Parathyroid adenoma (tissue), 2 donors: ENCODE data around the gene GTPBP8.

Source experiments
- H2AFZ ChIP-seq: fragments of 300-600 bp; sonication (generic); one replicate; pipeline ENCODE4 v1.7.0; 2017; ENCODE audit warnings: antibody characterized with exemption, mild to moderate bottlenecking
- H3K27ac ChIP-seq: fragments of 300-600 bp; sonication (generic); one replicate; pipeline ENCODE4 v1.7.0; 2017
- H3K27me3 ChIP-seq: fragments of 300-600 bp; sonication (generic); one replicate; pipeline ENCODE4 v1.7.0; 2017; ENCODE audit warnings: low read length; ENCODE audit not compliant: control insufficient read depth, insufficient read depth
- H3K36me3 ChIP-seq: fragments of 300-600 bp; sonication (generic); one replicate; pipeline ENCODE4 v1.7.0; 2017; ENCODE audit warnings: low read length; ENCODE audit not compliant: control insufficient read depth, insufficient read depth
- H3K4me1 ChIP-seq: fragments of 300-600 bp; sonication (generic); one replicate; pipeline ENCODE4 v1.7.0; 2017; ENCODE audit warnings: control low read depth
- H3K4me2 ChIP-seq: fragments of 300-600 bp; sonication (generic); one replicate; pipeline ENCODE4 v1.7.0; 2017; ENCODE audit warnings: low read length
- H3K4me3 ChIP-seq: fragments of 300-600 bp; sonication (generic); one replicate; pipeline ENCODE4 v1.7.0; 2017; ENCODE audit warnings: low read depth, low read length
- H3K79me2 ChIP-seq: fragments of 300-600 bp; sonication (generic); one replicate; pipeline ENCODE4 v1.7.0; 2017; ENCODE audit warnings: control low read depth
- H3K9ac ChIP-seq: fragments of 300-600 bp; sonication (generic); one replicate; pipeline ENCODE4 v1.7.0; 2017; ENCODE audit warnings: mild to moderate bottlenecking
- H3K9me3 ChIP-seq: fragments of 300-600 bp; sonication (generic); one replicate; pipeline ENCODE4 v1.7.0; 2017; ENCODE audit warnings: low read length; ENCODE audit not compliant: control insufficient read depth
- TF ChIP-seq, protein P1 (sequence below): fragments of 300-600 bp; sonication (generic); IDR thresholded peaks from one replicate; pipeline ENCODE4 v1.7.0; 2017; ENCODE audit warnings: antibody characterized with exemption, mild to moderate bottlenecking
- donor health status: primary hyperparathyroidism.

Gene GTPBP8

DNA sequence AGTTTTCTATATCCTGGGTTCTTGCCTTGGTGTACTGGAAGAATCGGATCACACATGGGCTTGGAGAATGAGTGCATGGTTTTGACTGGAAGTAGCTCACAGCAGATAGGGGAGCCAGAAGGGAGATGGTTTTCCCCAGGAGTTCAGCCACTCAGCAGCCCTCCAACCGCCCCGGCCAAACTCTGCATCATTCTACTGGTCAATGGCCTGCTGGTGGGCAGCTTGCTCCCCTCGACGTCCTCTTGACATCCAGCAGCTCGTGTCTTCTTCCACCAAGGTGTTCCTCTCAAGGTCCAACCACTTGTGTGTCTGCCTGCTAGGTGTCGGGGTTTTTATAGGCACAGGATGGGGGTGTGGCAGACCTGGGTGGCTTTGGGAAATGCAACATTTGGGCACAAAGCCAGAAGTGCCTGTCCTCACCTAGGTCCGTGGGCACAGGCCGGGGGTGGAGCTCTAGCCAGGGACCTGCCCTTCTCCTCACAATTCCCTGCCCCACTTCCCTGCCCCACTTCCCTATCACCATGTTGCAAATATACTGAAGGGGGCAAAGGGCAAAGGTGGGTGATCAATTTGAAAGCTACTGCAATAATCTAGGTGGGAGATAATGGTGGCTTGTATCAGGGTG lies 3.0 kb upstream of the GTPBP8 start:
- no peak overlapping the region for H3K27ac ChIP-seq
- no peak overlapping the region for H2AFZ ChIP-seq
- H3K79me2 ChIP-seq: no peaks in the 10 kb centered on the region
- no peak overlapping the region for H3K9ac ChIP-seq
- no peaks in the 10 kb centered on the region for H3K9me3 ChIP-seq
- TF ChIP-seq, protein P1, sequence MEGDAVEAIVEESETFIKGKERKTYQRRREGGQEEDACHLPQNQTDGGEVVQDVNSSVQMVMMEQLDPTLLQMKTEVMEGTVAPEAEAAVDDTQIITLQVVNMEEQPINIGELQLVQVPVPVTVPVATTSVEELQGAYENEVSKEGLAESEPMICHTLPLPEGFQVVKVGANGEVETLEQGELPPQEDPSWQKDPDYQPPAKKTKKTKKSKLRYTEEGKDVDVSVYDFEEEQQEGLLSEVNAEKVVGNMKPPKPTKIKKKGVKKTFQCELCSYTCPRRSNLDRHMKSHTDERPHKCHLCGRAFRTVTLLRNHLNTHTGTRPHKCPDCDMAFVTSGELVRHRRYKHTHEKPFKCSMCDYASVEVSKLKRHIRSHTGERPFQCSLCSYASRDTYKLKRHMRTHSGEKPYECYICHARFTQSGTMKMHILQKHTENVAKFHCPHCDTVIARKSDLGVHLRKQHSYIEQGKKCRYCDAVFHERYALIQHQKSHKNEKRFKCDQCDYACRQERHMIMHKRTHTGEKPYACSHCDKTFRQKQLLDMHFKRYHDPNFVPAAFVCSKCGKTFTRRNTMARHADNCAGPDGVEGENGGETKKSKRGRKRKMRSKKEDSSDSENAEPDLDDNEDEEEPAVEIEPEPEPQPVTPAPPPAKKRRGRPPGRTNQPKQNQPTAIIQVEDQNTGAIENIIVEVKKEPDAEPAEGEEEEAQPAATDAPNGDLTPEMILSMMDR: no peak
- H3K4me3 ChIP-seq: no peak overlapping the region
- H3K4me2 ChIP-seq: no peak overlapping the region
- peaks cover 22% of the 10 kb centered on the region for H3K4me1 ChIP-seq
- H3K27me3 ChIP-seq: no peaks in the 10 kb centered on the region
- no peaks in the 10 kb centered on the region for H3K36me3 ChIP-seq

DNA sequence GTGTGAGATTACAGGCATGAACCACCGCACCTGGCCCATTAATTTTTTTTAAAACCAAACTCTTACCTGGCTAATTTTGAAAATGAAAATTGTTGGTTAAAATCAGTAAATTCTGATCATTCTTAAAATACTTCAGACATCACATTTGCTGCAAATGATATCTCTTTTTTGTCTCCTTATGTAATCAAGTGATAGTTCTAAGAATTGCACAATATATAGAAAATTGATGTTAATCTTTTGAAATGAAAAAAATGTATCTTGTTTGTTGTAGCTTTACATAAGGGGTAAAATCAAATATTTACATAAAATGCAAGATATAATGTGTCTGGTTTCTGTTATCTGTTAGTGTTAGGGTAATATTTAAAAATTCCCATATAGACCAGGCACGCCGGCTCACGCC lies 5.0 kb downstream of the GTPBP8 start:
- no peak overlapping the region for H3K9ac ChIP-seq
- TF ChIP-seq, protein P1: no peak
- no peak overlapping the region for H3K4me2 ChIP-seq
- H3K4me3 ChIP-seq: no peak overlapping the region
- H3K36me3 ChIP-seq: no peaks in the 10 kb centered on the region
- H3K79me2 ChIP-seq: no peaks in the 10 kb centered on the region
- no peaks in the 10 kb centered on the region for H3K27me3 ChIP-seq
- H3K4me1 ChIP-seq: no peaks in the 10 kb centered on the region
- no peak overlapping the region for H2AFZ ChIP-seq
- H3K9me3 ChIP-seq: no peaks in the 10 kb centered on the region
- H3K27ac ChIP-seq: no peak overlapping the region

DNA sequence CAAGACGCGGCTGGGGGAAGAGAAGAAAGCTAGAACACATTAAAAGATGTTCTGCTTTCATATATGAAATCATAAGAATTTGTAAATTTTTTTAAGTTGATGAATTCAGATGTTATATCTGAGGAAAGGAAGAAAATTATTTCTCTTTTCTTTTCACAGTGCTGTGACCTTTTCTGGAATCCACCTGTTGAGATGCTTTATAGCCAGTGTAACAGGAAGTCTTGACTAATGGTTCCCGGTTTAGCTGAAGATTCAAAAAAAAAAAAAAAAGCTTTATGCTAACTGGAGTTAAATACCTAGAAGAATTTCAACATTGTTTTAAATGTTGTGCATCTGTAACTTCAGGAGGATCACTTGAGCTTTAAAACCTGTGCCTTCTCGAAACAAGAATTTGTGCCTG lies 9.9 kb downstream of the GTPBP8 start:
- Histone ChIP-seq H3K36me3 (no peaks in the 10 kb centered on the region), H3K27ac (no peak overlapping the region), H3K9me3 (no peaks in the 10 kb centered on the region), H3K4me3 (no peak overlapping the region), H3K4me2 (no peak overlapping the region), H2AFZ (no peak overlapping the region), H3K27me3 (no peaks in the 10 kb centered on the region), H3K4me1 (no peaks in the 10 kb centered on the region), H3K79me2 (no peaks in the 10 kb centered on the region), H3K9ac (no peak overlapping the region)
- TF ChIP-seq, protein P1: no peak

DNA sequence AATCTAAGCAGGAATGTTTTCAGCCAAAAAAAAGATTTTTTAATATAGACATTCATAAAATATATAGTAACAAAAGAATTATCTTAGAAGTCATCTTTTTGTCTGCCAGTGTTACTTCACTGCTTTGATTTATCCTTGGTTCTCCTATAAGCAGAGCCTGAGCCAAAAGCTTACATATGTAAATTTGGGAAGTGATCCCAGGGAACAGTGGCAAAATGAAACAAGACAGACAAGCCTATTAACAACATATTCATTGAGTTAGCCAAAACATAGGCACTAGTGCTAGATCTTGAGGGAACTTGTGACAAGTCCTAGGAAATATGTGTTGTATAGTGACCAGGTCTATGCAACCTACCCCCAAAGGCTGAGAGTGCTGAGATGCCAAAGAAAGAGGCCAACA lies 11.3 kb downstream of the GTPBP8 start:
- TF ChIP-seq, protein P1: no peak
- H3K9ac ChIP-seq: no peak overlapping the region
- H3K4me3 ChIP-seq: no peak overlapping the region
- no peaks in the 10 kb centered on the region for H3K79me2 ChIP-seq
- no peaks in the 10 kb centered on the region for H3K27me3 ChIP-seq
- H3K36me3 ChIP-seq: no peaks in the 10 kb centered on the region
- H2AFZ ChIP-seq: no peak overlapping the region
- no peak overlapping the region for H3K27ac ChIP-seq
- no peaks in the 10 kb centered on the region for H3K9me3 ChIP-seq
- H3K4me1 ChIP-seq: no peaks in the 10 kb centered on the region
- no peak overlapping the region for H3K4me2 ChIP-seq

DNA sequence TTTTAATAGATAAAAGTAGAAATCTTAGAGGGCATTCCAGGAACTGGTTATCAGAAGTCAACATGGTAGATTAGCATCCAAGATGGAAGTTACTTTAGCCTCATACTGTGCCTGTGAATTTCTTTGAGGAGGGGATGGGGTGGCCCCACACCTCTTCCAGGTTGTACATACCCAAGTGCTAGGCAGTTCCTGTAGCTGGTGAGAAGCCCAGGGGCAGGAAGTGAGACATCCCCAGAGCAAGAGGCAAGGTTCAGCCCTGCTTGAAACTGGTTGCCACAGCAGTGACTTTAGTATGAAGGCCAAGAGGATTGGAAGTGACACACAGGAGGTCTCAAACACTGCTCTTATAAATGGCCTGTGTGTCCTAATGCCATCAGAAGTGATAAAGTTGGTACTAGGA lies 11.9 kb downstream of the GTPBP8 start:
- Histone ChIP-seq H3K9me3 (no peaks in the 10 kb centered on the region), H3K36me3 (no peaks in the 10 kb centered on the region)
- TF ChIP-seq, protein P1: no peak

More for the DNA sequence above, 11.9 kb downstream of the GTPBP8 start:
- H3K9ac ChIP-seq: no peak overlapping the region
- no peak overlapping the region for H3K4me3 ChIP-seq
- H3K27me3 ChIP-seq: no peaks in the 10 kb centered on the region
- H3K27ac ChIP-seq: no peak overlapping the region
- H3K4me1 ChIP-seq: no peaks in the 10 kb centered on the region
- H2AFZ ChIP-seq: no peak overlapping the region
- H3K79me2 ChIP-seq: no peaks in the 10 kb centered on the region
- no peak overlapping the region for H3K4me2 ChIP-seq
